A549 treated with CpdA at 1 μM for 4 hours (cell line): Measurements from ENCODE around the gene AFDN. TPM values are rescaled to one million over a fixed set of nuclear protein-coding genes. Genes with fewer than 3 reads are reported as not detected.

Experiments used
- total RNA-seq: library from RNA; stranded (reverse); fragments of 200-300 nt; extraction: Qiagen RNA extraction; gene quantifications from 5 replicates; pipeline ENCODE4 v1.2.3, GENCODE V29; 2022; ENCODE audit warnings: low read depth

Gene AFDN, protein sequence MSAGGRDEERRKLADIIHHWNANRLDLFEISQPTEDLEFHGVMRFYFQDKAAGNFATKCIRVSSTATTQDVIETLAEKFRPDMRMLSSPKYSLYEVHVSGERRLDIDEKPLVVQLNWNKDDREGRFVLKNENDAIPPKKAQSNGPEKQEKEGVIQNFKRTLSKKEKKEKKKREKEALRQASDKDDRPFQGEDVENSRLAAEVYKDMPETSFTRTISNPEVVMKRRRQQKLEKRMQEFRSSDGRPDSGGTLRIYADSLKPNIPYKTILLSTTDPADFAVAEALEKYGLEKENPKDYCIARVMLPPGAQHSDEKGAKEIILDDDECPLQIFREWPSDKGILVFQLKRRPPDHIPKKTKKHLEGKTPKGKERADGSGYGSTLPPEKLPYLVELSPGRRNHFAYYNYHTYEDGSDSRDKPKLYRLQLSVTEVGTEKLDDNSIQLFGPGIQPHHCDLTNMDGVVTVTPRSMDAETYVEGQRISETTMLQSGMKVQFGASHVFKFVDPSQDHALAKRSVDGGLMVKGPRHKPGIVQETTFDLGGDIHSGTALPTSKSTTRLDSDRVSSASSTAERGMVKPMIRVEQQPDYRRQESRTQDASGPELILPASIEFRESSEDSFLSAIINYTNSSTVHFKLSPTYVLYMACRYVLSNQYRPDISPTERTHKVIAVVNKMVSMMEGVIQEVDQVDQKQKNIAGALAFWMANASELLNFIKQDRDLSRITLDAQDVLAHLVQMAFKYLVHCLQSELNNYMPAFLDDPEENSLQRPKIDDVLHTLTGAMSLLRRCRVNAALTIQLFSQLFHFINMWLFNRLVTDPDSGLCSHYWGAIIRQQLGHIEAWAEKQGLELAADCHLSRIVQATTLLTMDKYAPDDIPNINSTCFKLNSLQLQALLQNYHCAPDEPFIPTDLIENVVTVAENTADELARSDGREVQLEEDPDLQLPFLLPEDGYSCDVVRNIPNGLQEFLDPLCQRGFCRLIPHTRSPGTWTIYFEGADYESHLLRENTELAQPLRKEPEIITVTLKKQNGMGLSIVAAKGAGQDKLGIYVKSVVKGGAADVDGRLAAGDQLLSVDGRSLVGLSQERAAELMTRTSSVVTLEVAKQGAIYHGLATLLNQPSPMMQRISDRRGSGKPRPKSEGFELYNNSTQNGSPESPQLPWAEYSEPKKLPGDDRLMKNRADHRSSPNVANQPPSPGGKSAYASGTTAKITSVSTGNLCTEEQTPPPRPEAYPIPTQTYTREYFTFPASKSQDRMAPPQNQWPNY (N-terminal part only)
- 13.0 to 24.0 TPM (median 19.2 TPM) in 5 replicates for total RNA-seq

DNA sequence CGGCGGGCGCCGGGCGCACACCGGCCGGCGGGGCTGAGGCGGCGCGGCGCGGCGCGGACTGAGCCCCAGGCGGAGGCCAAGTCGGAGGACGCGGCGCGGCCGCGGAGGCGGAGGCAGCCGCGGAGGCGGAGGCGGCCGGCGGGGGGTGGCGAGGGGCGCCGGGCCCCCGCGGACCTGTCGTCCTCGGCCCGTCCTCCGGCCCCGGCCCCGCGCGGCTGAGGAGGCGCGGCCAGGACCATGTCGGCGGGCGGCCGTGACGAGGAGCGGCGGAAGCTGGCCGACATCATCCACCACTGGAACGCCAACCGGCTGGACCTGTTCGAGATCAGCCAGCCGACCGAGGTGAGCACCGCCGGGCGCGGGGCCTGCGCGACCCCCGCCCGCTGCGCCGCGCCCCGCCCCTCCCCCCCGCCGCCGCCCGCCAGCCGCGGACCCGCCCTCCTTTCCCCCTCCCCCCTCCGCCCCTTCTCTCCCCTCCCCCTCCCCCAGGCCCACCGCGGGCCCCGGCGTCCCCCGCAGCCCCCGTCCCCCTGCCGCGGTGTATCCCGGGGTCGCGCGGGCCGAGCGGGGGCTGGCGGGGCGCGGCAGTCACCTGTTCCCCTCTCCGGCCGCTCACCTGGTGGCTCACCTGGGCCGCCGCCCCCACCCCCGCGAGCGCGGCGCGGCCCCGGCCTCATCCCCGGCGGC, at the start of gene AFDN:
Gene AFDN, plus strand, starts transcription at position 16 of the 687 bp plus-strand sequence. Its CDS starts 222 bp downstream, at position 238.

DNA sequence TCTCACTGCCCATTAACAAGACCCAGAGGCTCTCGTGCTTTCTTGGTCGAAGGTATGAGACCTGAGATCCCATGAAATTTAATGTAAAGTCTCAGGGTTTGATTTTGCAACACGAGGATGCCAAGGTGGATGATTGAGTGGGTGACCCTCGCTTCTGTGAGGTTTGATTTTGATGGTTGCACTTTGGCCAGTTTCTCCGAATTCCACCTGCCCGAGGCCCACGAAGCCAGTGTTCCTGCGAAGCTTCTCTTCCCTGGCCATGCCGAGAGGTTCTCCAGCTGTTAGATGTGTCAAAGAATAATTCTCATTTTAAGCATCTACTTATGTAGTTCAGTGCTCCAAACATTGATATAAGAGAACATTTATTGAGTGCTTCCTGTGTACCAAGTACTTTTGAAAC, 170.9 kb downstream of the AFDN start, which contains the start of gene KIF25:
Gene KIF25, plus strand, starts transcription at position 30 of the 400 bp plus-strand sequence. CDS start 31,915 bp downstream, outside the sequence.

Other genes starting within 250 kb of the AFDN start
- gene KIF25, start 170.8 kb downstream of the AFDN start, total RNA-seq: 0.07 to 0.15 TPM in 2 of 5 replicates, not detected in the others